COR-L47 (cell line): ENCODE measurements around the gene MEPCE.

Source experiments
- DNase-seq: peaks from one replicate; lab custom pipeline; 2025; lab: John Stamatoyannopoulos, UW

MEPCE gene

GRCh38 chr7:100407285-100408180 is 22.1 kb upstream of the MEPCE start:
- DNase-seq: peak; percentile 28

- no peak for DNase-seq
Observed at GRCh38 chr7:100411101-100411500, 18.5 kb upstream of the MEPCE start.

- no peak for DNase-seq
Observed at GRCh38 chr7:100413346-100413745, 16.3 kb upstream of the MEPCE start.

DNA sequence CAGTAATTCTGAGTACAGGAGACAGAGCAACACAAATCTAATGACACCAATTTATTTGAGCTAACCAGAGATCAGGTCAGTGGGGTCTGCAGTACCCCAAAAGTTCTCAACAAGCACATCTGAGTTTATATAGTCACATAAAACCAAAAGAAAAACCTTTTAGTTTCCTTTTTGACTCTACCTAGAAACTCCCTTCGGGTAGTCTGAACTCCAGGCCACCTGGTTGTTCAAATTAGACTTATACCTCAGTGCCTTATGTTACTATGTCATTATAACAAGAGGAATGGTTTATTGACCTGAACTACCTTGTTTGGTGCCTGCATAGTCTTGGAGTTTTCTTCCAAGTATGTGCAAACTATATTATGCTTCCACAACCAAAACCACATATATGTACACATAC is 15.7 kb upstream of the MEPCE start:
- DNase-seq: no peak

- no peak for DNase-seq
Observed at GRCh38 chr7:100415448-100415847, 14.2 kb upstream of the MEPCE start.

- no peak for DNase-seq
Observed at GRCh38 chr7:100418930-100419659, 10.5 kb upstream of the MEPCE start.

DNA sequence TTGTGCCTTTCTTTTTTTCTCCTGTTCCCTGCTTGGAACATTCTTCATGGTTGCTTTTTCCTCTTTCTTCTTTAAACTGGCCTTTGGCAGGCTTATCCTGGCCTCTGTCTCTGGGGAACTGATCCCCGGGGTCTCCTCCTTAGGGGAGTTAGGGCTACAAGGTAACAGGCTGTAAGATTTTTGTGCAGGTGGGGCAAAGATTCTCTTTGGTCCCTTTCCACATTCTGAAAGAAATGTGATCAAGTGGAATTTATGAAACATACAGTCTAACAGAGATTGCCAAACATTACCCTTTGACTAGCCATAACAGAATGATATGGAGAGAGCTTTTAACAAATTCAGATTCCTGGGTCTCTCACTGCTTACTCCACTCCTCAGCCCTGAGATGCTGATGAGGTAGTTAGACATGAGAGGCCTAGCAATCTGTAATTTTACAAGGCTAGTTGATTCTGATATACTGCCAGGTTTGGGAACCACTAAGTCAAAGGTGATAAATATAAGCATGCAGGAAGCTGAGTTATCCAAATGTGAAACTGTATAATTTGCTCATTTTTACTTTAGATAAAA is 9.9 kb upstream of the MEPCE start:
- DNase-seq: no peak

DNA sequence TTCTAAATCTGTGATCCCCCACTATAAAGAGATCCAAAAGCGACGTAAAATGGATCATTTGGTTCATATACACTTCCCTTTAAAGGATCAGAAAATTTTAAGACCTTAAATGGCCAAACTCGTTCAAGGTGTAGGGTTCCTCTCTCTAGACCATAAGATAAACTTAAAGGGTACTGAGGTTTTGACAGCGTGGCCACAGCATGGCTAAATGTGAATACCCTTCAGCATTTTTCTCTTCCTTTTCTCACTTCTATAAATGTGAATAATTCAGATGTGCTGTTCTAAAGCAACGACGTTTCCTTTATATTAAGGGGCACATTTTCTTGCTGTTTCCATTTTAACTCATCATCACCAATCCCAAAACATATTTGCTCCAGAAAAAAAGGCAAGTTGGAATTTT is 6.3 kb upstream of the MEPCE start:
- no peak for DNase-seq

GRCh38 chr7:100425347-100425746 is 4.3 kb upstream of the MEPCE start:
- no peak for DNase-seq

- no peak for DNase-seq
Observed at GRCh38 chr7:100426516-100426915, 3.1 kb upstream of the MEPCE start.

DNA sequence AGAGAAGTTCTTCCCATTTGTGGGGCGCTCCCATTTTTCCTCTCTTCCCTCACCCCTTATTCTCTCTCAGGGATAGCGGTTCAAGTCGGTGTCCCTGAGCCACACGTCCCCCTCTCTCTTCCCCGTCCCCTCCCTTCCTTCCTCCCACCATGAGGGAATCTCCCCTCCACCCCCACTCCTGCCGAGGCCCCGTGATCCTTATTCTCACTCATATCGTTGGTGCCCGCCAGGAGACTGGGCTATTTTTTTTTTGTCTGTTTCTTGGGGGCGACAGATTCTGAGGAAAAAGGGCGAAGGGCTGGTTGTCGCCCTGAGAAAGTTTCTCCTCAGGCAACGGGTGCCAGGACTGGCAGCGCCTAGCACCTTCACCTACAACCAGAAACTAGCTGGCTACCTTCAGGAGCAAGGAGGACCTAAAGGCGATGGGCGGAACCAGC is 1.9 kb upstream of the MEPCE start:
- no peak for DNase-seq

GRCh38 chr7:100428199-100428966 is 1.2 kb upstream of the MEPCE start, which contains the start of gene ZCWPW1:
Gene ZCWPW1, minus strand, starts transcription at chr7:100428703. Its CDS starts 8,054 bp downstream, at chr7:100420649.
- peak; percentile 95 for DNase-seq

DNA sequence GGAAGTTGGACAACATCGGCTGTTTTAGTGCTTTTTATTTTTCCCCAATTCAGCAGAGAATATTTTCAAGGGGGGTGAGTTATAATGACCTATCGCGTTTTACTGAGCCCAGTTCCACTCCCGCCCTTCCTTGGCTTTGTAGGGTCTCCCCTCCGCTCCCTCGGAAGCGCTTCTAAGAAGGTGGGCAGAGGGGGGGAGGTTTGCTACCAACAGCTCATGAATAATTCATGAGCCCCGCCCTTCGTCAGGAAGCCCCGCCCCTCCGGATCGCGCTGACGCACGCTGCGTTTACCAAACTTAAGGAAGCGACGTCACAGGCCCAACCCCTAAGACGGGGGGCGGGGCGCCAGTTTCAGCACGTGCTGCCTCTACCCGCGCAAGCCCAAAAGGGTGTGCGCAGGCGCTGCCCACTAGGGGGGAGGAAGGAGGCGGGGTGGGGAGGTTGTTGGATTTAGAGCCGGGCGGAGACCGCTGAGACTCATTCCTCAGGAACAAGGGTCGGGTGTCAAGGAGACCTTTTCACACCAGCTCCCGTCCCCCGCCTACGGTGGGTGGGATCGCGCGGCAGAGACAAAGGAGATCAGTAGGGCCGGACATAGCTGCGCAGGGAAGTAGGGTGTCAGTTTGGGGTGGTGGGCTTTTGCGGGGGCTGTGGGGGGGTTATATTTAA is 529 bp upstream of the MEPCE start:
- peak; percentile 99 for DNase-seq

DNA sequence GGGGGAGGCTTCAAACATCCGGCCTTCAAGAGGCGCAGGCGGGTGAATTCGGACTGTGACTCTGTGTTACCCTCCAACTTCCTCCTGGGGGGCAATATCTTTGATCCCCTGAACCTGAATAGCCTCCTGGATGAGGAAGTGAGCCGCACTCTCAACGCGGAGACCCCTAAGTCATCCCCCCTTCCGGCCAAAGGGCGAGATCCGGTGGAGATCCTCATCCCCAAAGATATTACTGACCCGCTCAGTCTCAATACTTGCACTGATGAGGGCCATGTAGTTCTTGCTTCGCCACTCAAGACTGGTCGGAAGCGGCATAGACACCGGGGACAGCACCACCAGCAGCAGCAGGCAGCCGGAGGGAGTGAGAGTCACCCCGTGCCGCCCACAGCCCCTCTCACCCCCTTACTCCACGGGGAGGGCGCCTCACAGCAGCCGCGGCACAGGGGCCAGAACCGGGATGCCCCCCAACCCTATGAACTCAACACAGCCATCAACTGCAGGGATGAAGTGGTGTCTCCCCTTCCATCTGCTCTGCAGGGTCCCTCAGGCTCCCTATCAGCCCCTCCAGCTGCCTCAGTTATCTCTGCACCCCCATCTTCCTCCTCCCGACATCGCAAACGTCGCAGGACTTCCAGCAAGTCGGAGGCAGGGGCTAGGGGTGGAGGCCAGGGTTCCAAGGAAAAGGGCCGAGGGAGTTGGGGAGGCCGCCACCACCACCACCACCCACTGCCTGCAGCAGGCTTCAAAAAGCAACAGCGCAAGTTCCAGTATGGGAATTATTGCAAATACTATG is 1.1 kb downstream of the MEPCE start:
- DNase-seq: no peak

GRCh38 chr7:100431286-100431735 is 1.7 kb downstream of the MEPCE start:
- DNase-seq: no peak

DNA sequence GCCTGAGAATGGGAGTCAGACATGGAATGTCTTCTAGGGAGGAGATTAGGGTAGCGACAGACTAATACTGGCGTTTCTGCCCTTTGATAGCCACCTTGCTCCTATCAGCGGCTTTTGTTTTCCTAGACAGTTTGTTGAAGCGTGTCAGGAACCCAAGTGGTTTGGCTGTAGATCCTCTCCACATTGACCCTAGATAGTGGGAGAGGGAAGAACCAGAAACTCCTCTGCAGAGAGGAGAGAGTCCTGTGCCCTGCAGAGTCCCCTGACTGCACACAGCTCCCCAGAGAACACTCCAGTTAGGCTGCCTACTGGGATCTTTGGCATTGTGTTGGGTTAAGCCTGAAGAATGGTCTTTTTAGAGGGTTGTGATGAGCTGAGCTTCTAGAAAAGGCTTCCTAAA is 2.4 kb downstream of the MEPCE start:
- no peak for DNase-seq

- DNase-seq: no peak
Observed at GRCh38 chr7:100432621-100433275, 3.1 kb downstream of the MEPCE start.

- no peak for DNase-seq
Observed at GRCh38 chr7:100433276-100433591, 3.6 kb downstream of the MEPCE start.

DNA sequence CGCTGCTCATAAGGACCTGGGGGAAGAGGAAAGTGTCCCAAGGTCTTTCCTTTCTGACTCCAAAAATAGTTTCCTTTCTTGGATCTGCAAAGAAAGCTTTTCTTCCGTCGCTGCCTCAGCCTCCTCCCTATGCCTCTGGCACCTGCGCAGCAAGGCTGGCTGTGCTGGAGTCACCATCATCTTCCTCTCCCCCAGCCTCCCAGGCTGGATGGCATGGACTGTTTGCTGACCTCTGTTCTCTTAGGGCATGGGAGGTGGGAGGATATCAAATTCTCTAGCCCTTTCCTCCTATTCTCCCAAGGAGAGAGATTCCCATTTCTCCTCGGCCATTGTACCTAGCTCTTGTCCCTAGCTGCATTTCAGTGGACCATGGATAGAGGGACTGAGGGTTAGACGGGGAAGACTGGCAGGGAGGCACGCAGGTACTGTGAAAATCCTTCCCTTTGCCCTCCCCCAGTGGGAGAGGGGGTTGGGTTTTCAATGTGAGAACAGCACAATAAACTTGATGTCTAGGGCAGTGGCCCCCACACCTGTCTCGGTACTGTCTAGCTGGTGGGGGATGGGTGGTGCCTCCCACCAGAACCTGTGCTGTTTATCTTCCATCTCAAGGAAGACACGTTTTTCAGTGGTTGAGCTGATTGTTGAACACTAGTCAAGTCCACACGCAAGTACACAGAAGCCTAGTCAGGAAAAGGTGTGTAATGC is 4.1 kb downstream of the MEPCE start:
- no peak for DNase-seq
